Measurements from ENCODE around the gene CLPTM1. TPM values are rescaled to one million over a fixed set of nuclear protein-coding genes. Genes with fewer than 3 reads are reported as not detected.
A peak's percentile ranks its signal among the peaks of the same experiment; 100 is the strongest.

CLPTM1 gene
- total and polyA plus RNA-seq, 2 donors from 2014 or later, result 107 to 142 TPM

GRCh38 chr19:45037393-45038169, 82.4 kb downstream of the CLPTM1 start:
- intact Hi-C loops (cut with DNase I), result loop anchor here (10.0 kb wide), 1 partner anchor 147 kb away; no protein-coding TSS in a partner anchor

GRCh38 chr19:45038931-45039893, 84.0 kb downstream of the CLPTM1 start, which contains the start of gene CLASRP:
Gene CLASRP (plus strand): TSS chr19:45039045. CDS start chr19:45040213, 1,168 bp downstream.
- Histone ChIP-seq H3K9ac (ENCODE audit: low read length in 3 of 3) (peak within 1 kb of the TSS; percentile 77 to 94 (median 81)), H3K36me3 (ENCODE audit: control insufficient read depth in 2 of 3, insufficient read depth in 3 of 3, low read length in 3 of 3) (peaks cover 9 to 18% (median 16%) of the 10 kb centered on the region in 3 donors), H3K4me3 (ENCODE audit: low read length in 3 of 3) (peak within 1 kb of the TSS; percentile 73 to 93 (median 89)), H3K9me3 (ENCODE audit: control insufficient read depth in 2 of 3, insufficient read depth in 1 of 3, low read length in 3 of 3) (no peaks in the 10 kb centered on the region), H3K4me1 (ENCODE audit: control insufficient read depth in 2 of 3, insufficient read depth in 2 of 3, low read depth in 1 of 3, low read length in 3 of 3) (peaks cover 7 to 16% (median 8%) of the 10 kb centered on the region in 3 donors), H3K27ac (ENCODE audit: low read depth in 2 of 2, low read length in 2 of 2) (peak within 1 kb of the TSS; percentile 91 to 95), H3K27me3 (ENCODE audit: control insufficient read depth, insufficient read depth, low read length) (no peaks in the 10 kb centered on the region)
- no peak for TF ChIP-seq CTCF (IDR thresholded peaks at IDR 0.05; ENCODE audit: borderline replicate concordance, extremely low read depth, insufficient read depth)
- intact Hi-C loops (cut with DNase I), result loop anchor here (10.0 kb wide), 1 partner anchor 146 kb away; no protein-coding TSS in a partner anchor
- DNase-seq, result peak; percentile 90 to 97 (median 96)
- peak; percentile 73 for FAIRE-seq

More at GRCh38 chr19:45037393-45038169, 82.4 kb downstream of the CLPTM1 start:
- Histone ChIP-seq H3K4me1 (ENCODE audit: control insufficient read depth in 2 of 3, insufficient read depth in 2 of 3, low read depth in 1 of 3, low read length in 3 of 3) (peaks cover 7 to 15% (median 8%) of the 10 kb centered on the region in 3 donors), H3K36me3 (ENCODE audit: control insufficient read depth in 2 of 3, insufficient read depth in 3 of 3, low read length in 3 of 3) (peaks cover 7 to 21% (median 14%) of the 10 kb centered on the region in 3 donors), H3K9me3 (ENCODE audit: control insufficient read depth in 2 of 3, insufficient read depth in 1 of 3, low read length in 3 of 3) (no peaks in the 10 kb centered on the region), H3K4me3 (ENCODE audit: low read length in 3 of 3) (no peak overlapping the region), H3K27ac (ENCODE audit: low read depth in 2 of 2, low read length in 2 of 2) (no peak overlapping the region), H3K27me3 (ENCODE audit: control insufficient read depth, insufficient read depth, low read length) (no peaks in the 10 kb centered on the region), H3K9ac (ENCODE audit: low read length in 3 of 3) (no peak overlapping the region)
- peak in 1 of 5 donors; percentile 78 for DNase-seq
- FAIRE-seq, result no peak
- TF ChIP-seq CTCF (IDR thresholded peaks at IDR 0.05; ENCODE audit: borderline replicate concordance, extremely low read depth, insufficient read depth), result no peak

- FAIRE-seq (no peak), DNase-seq (no peak)
- peak overlapping the region; percentile 77 to 94 (median 81) for H3K9ac ChIP-seq (ENCODE audit: low read length in 3 of 3)
- no peaks in the 10 kb centered on the region for H3K9me3 ChIP-seq (ENCODE audit: control insufficient read depth in 2 of 3, insufficient read depth in 1 of 3, low read length in 3 of 3)
- H3K27me3 ChIP-seq (ENCODE audit: control insufficient read depth, insufficient read depth, low read length), result no peaks in the 10 kb centered on the region
- no peak for TF ChIP-seq CTCF (IDR thresholded peaks at IDR 0.05; ENCODE audit: borderline replicate concordance, extremely low read depth, insufficient read depth)
- no peak overlapping the region for H3K27ac ChIP-seq (ENCODE audit: low read depth in 2 of 2, low read length in 2 of 2)
- peak overlapping the region; percentile 73 to 93 (median 89) for H3K4me3 ChIP-seq (ENCODE audit: low read length in 3 of 3)
- peaks cover 7 to 17% (median 8%) of the 10 kb centered on the region in 3 donors for H3K4me1 ChIP-seq (ENCODE audit: control insufficient read depth in 2 of 3, insufficient read depth in 2 of 3, low read depth in 1 of 3, low read length in 3 of 3)
- H3K36me3 ChIP-seq (ENCODE audit: control insufficient read depth in 2 of 3, insufficient read depth in 3 of 3, low read length in 3 of 3), result peaks cover 9 to 28% (median 23%) of the 10 kb centered on the region in 3 donors
- intact Hi-C loops (cut with DNase I), result no loop called here
Observed at GRCh38 chr19:45040059-45040771, 85.0 kb downstream of the CLPTM1 start.

Measured in kidney (tissue), 14 donors.